Measurements from ENCODE around the gene GAB1. TPM values are rescaled to one million over a fixed set of nuclear protein-coding genes. Genes with fewer than 3 reads are reported as not detected.

Gene GAB1
- total and polyA plus RNA-seq, 2 of the 13 experiments (the other 11 are each of a cell fraction or from before 2014, with no cell fraction given), result 8.7 to 14.7 TPM

DNA sequence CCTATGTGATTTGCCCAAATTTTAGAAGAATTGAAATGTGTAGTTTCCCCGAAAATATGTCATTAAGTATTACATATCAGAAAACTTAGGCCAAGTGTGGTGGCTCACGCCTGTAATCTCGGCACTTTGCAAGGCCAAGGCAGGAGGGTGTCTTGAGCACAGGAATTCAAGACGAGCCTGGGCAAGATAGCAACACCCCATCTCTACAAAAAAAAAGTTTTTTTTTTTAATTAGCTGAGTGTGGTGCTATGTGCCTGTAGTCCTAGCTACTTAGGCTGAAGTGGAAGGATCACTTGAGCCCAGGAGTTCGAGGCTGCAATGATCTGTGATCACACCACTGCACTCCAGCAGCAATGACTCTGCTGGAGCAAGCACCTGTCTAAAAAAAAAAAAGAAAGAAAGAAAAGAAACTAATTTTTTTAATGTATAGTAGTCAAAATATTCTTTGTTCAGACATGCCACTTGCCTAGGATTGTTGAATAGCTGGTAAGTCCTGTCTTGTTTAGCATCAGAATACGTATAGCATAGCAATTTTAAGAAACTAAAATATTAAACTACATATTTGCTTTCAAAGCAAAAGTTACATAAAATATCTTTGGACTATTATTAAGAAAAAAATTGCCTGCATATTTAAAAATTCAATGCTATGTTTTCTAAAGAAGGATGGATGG, 40.1 kb upstream of the GAB1 start (continued):
- TF ChIP-seq, protein P1, sequence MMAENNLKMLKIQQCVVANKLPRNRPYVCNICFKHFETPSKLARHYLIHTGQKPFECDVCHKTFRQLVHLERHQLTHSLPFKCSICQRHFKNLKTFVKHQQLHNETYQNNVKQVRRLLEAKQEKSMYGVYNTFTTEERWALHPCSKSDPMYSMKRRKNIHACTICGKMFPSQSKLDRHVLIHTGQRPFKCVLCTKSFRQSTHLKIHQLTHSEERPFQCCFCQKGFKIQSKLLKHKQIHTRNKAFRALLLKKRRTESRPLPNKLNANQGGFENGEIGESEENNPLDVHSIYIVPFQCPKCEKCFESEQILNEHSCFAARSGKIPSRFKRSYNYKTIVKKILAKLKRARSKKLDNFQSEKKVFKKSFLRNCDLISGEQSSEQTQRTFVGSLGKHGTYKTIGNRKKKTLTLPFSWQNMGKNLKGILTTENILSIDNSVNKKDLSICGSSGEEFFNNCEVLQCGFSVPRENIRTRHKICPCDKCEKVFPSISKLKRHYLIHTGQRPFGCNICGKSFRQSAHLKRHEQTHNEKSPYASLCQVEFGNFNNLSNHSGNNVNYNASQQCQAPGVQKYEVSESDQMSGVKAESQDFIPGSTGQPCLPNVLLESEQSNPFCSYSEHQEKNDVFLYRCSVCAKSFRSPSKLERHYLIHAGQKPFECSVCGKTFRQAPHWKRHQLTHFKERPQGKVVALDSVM (CRISPR knock-in tag; IDR thresholded peaks at IDR 0.05), result no peak
- TF ChIP-seq ZNF550 (CRISPR knock-in tag; IDR thresholded peaks at IDR 0.05; ENCODE audit: borderline replicate concordance) (no peak), CBX2 (IDR thresholded peaks at IDR 0.05; ENCODE audit: low read depth, low read length) (no peak), CBX2 (CRISPR knock-in tag; IDR thresholded peaks at IDR 0.05; ENCODE audit: low read depth) (no peak), PCBP2 (optimal IDR thresholded peaks at IDR 0.05; ENCODE audit: low read depth, low read length, poor library complexity, severe bottlenecking) (no peak), NR2F1 (CRISPR knock-in tag; IDR thresholded peaks at IDR 0.05) (no peak), CBFB (CRISPR knock-in tag; IDR thresholded peaks at IDR 0.05) (no peak), MTA1 (CRISPR knock-in tag; IDR thresholded peaks at IDR 0.05; ENCODE audit: borderline replicate concordance) (no peak), ATF7-NPFF (CRISPR knock-in tag; IDR thresholded peaks at IDR 0.05; ENCODE audit: low read depth) (no peak)
- TF ChIP-seq, protein P2, sequence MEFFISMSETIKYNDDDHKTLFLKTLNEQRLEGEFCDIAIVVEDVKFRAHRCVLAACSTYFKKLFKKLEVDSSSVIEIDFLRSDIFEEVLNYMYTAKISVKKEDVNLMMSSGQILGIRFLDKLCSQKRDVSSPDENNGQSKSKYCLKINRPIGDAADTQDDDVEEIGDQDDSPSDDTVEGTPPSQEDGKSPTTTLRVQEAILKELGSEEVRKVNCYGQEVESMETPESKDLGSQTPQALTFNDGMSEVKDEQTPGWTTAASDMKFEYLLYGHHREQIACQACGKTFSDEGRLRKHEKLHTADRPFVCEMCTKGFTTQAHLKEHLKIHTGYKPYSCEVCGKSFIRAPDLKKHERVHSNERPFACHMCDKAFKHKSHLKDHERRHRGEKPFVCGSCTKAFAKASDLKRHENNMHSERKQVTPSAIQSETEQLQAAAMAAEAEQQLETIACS (CRISPR knock-in tag; IDR thresholded peaks at IDR 0.05), result no peak
